H9 (cell line): ENCODE measurements around the gene TCF7L1. TPM values are rescaled to one million over a fixed set of nuclear protein-coding genes. Genes with fewer than 3 reads are reported as not detected.

Experiments used
- DNase-seq: peaks from one replicate; pipeline ENCODE4 v3.0.0-alpha.2; 2017
- H2AFZ ChIP-seq: one replicate; pipeline ENCODE4 v1.6.1; 2013; ENCODE audit warnings: mild to moderate bottlenecking, low read length, control low read depth, moderate library complexity
- H2AK5ac ChIP-seq: 2 replicates; pipeline ENCODE4 v1.6.1; 2013; ENCODE audit warnings: low read length, control low read depth, mixed read lengths; ENCODE audit not compliant: insufficient read length
- H2BK120ac ChIP-seq: one replicate; pipeline ENCODE4 v1.6.1; 2013; ENCODE audit warnings: low read depth, mild to moderate bottlenecking, low read length, control low read depth, inconsistent platforms; ENCODE audit not compliant: poor library complexity, severe bottlenecking
- H2BK12ac ChIP-seq: 2 replicates; pipeline ENCODE4 v1.6.1; 2013; ENCODE audit warnings: low read length, control low read depth, mixed read lengths, low read depth; ENCODE audit not compliant: insufficient read length
- H2BK15ac ChIP-seq: 2 replicates; pipeline ENCODE4 v1.6.1; 2013; ENCODE audit warnings: low read depth, low read length, control low read depth
- H2BK20ac ChIP-seq: one replicate; pipeline ENCODE4 v1.6.1; 2013; ENCODE audit warnings: low read depth, mild to moderate bottlenecking, low read length, control low read depth, inconsistent platforms; ENCODE audit not compliant: poor library complexity, severe bottlenecking
- H2BK5ac ChIP-seq: 2 replicates; pipeline ENCODE4 v1.6.1; 2013; ENCODE audit warnings: low read length, control low read depth, mixed read lengths; ENCODE audit not compliant: insufficient read length
- H3K14ac ChIP-seq: 2 replicates; pipeline ENCODE4 v1.6.1; 2013; ENCODE audit warnings: low read length, control low read depth; ENCODE audit not compliant: insufficient read depth
- H3K18ac ChIP-seq: 2 replicates; pipeline ENCODE4 v1.6.1; 2013; ENCODE audit warnings: low read depth, mild to moderate bottlenecking, mixed read lengths, low read length, control low read depth; ENCODE audit not compliant: insufficient read length
- H3K23ac ChIP-seq: 2 replicates; pipeline ENCODE4 v1.6.1; 2013; ENCODE audit warnings: low read length, control low read depth, mixed read lengths, low read depth; ENCODE audit not compliant: insufficient read length
- H3K23me2 ChIP-seq: 2 replicates; pipeline ENCODE4 v1.6.1; 2013; ENCODE audit warnings: low read depth, mild to moderate bottlenecking, mixed read lengths, low read length, control low read depth; ENCODE audit not compliant: insufficient read length, poor library complexity, severe bottlenecking
- H3K27ac ChIP-seq: 2 replicates; pipeline ENCODE4 v1.5.1; 2013; ENCODE audit warnings: low read length, control low read depth, mixed read lengths, low read depth; ENCODE audit not compliant: insufficient read length
- H3K27me3 ChIP-seq: 2 replicates; pipeline ENCODE4 v1.6.1; 2013; ENCODE audit warnings: low read length, control low read depth, inconsistent platforms; ENCODE audit not compliant: insufficient read depth
- H3K4ac ChIP-seq: 2 replicates; pipeline ENCODE4 v1.6.1; 2013; ENCODE audit warnings: low read depth, mild to moderate bottlenecking, control low read depth, inconsistent platforms, low read length, moderate library complexity
- H3K4me1 ChIP-seq: 2 replicates; pipeline ENCODE4 v1.6.1; 2013; ENCODE audit warnings: low read length, control low read depth, inconsistent platforms; ENCODE audit not compliant: insufficient read depth
- H3K4me2 ChIP-seq: 2 replicates; pipeline ENCODE4 v1.6.1; 2013; ENCODE audit warnings: low read length, control low read depth, mixed read lengths; ENCODE audit not compliant: insufficient read length, insufficient read depth
- H3K56ac ChIP-seq: 2 replicates; pipeline ENCODE4 v1.6.1; 2013; ENCODE audit warnings: low read depth, mild to moderate bottlenecking, mixed read lengths, low read length, control low read depth; ENCODE audit not compliant: insufficient read length
- H3K79me1 ChIP-seq: 2 replicates; pipeline ENCODE4 v1.6.1; 2013; ENCODE audit warnings: low read depth, mild to moderate bottlenecking, moderate library complexity, low read length, control low read depth, inconsistent platforms; ENCODE audit not compliant: insufficient read depth, poor library complexity, severe bottlenecking
- H3K79me2 ChIP-seq: 2 replicates; pipeline ENCODE4 v1.6.1; 2013; ENCODE audit warnings: low read length, control low read depth, inconsistent platforms; ENCODE audit not compliant: insufficient read depth
- H3K9ac ChIP-seq: 2 replicates; pipeline ENCODE4 v1.6.1; 2013; ENCODE audit warnings: low read length, control low read depth, mixed read lengths; ENCODE audit not compliant: insufficient read length; ENCODE audit errors: extremely low read depth
- H3K9me3 ChIP-seq: one replicate; pipeline ENCODE4 v1.6.1; 2013; ENCODE audit warnings: low read depth, low read length, inconsistent platforms; ENCODE audit not compliant: control insufficient read depth
- H3T11ph ChIP-seq: one replicate; pipeline ENCODE4 v1.6.1; 2013; ENCODE audit warnings: mild to moderate bottlenecking, low read length, control low read depth, inconsistent platforms
- H4K20me1 ChIP-seq: one replicate; pipeline ENCODE4 v1.6.1; 2013; ENCODE audit not compliant: control insufficient read depth, insufficient read length, insufficient read depth
- H4K5ac ChIP-seq: 2 replicates; pipeline ENCODE4 v1.6.1; 2013; ENCODE audit warnings: low read depth, mild to moderate bottlenecking, mixed read lengths, low read length, control low read depth; ENCODE audit not compliant: insufficient read length
- H4K8ac ChIP-seq: replicated peaks from 2 replicates; pipeline ENCODE4 v1.6.1; 2013; ENCODE audit warnings: low read length, control low read depth, mixed read lengths, low read depth; ENCODE audit not compliant: insufficient read length
- H4K91ac ChIP-seq: 2 replicates; pipeline ENCODE4 v1.6.1; 2013; ENCODE audit warnings: low read depth, mild to moderate bottlenecking, moderate library complexity, mixed read lengths, low read length, control low read depth; ENCODE audit not compliant: insufficient read length
- H3K27ac Mint-ChIP-seq, 3 experiments: 2 replicates in 2 of 3; 3 replicates in 1 of 3; pipeline ENCODE4 v1.8.0; 2020 to 2021; ENCODE audit warnings: mixed read lengths in 3 of 3, mild to moderate bottlenecking in 1 of 3, moderate library complexity in 1 of 3
- H3K27me3 Mint-ChIP-seq: 2 replicates; pipeline ENCODE4 v1.8.0; 2021; ENCODE audit warnings: low read depth, mild to moderate bottlenecking, moderate library complexity, mixed read lengths
- H3K36me3 Mint-ChIP-seq, 3 experiments: 2 replicates in 2 of 3; 3 replicates in 1 of 3; pipeline ENCODE4 v1.8.0; 2020 to 2021; ENCODE audit warnings: low read depth in 3 of 3, mixed read lengths in 3 of 3; ENCODE audit not compliant: insufficient read depth in 1 of 3
- H3K4me1 Mint-ChIP-seq, 2 experiments: 2 replicates each; pipeline ENCODE4 v1.8.0; 2020; ENCODE audit warnings: mixed read lengths in 2 of 2
- H3K4me3 Mint-ChIP-seq, 2 experiments: 2 replicates in 1 of 2; 3 replicates in 1 of 2; pipeline ENCODE4 v1.8.0; 2020 to 2021; ENCODE audit warnings: mild to moderate bottlenecking in 2 of 2, mixed read lengths in 2 of 2, moderate library complexity in 1 of 2
- H3K9me3 Mint-ChIP-seq, 2 experiments: 2 replicates in 1 of 2; 3 replicates in 1 of 2; pipeline ENCODE4 v1.8.0; 2020; ENCODE audit warnings: mild to moderate bottlenecking in 2 of 2, mixed read lengths in 2 of 2, moderate library complexity in 1 of 2
- CTCF ChIP-seq: fragments of 200-600 bp; sonication (generic); conservative IDR thresholded peaks from 3 replicates; pipeline ENCODE4 v1.8.0; 2021; ENCODE audit warnings: antibody characterized with exemption, mild to moderate bottlenecking
- WGBS: extraction: QIAGEN DNeasy Blood & Tissue Kit; methylation state at CpG from one replicate; pipeline ENCODE4 v1.1.7; 2013; ENCODE audit warnings: missing lambda C conversion rate, low lambda C conversion rate, mixed read lengths; ENCODE audit not compliant: insufficient read length; ENCODE audit errors: extremely low coverage; 5-methylcytosine and 5-hydroxymethylcytosine counted together
- total RNA-seq: library from RNA; stranded (reverse); gene quantifications from 2 replicates; pipeline ENCODE4 v1.2.1, GENCODE V29; 2021

The TCF7L1 gene
- total RNA-seq, 1 experiment from 2014 or later = 112 TPM

GRCh38 chr2:85134896-85135659 lies 1.9 kb downstream of the TCF7L1 start:
- H3K9me3 Mint-ChIP-seq = no peaks in the 10 kb centered on the region; a peak in 1 of 5 replicates
- Histone ChIP-seq H2BK15ac (no peak overlapping the region), H3K4me2 (peak overlapping the region; percentile 72), H2AK5ac (no peak overlapping the region), H3K9me3 (no peaks in the 10 kb centered on the region), H3K9ac (peak overlapping the region; percentile 94), H2BK20ac (no peak overlapping the region), H2AFZ (no peak overlapping the region), H3K56ac (no peak overlapping the region), H3K23me2 (peaks cover 4% of the 10 kb centered on the region), H4K5ac (no peak overlapping the region), H3K4ac (no peak overlapping the region), H3K27ac (peak overlapping the region; percentile 74), H2BK12ac (no peak overlapping the region), H2BK5ac (no peak overlapping the region), H3K27me3 (no peaks in the 10 kb centered on the region), H3K18ac (peak overlapping the region; percentile 53), H4K91ac (peak overlapping the region; percentile 37), H3K79me2 (peaks cover 36% of the 10 kb centered on the region; the same call in 1 of the 2 replicates), H4K20me1 (no peaks in the 10 kb centered on the region), H4K8ac (no peak overlapping the region), H3T11ph (no peak overlapping the region), H3K4me1 (peaks cover 20% of the 10 kb centered on the region; the same call in 1 of the 2 replicates), H3K14ac (peak overlapping the region; percentile 74; the same call in 1 of the 2 replicates), H3K23ac (no peak overlapping the region), H2BK120ac (no peak overlapping the region), H3K79me1 (no peaks in the 10 kb centered on the region)
- peaks cover 48 to 60% of the 10 kb centered on the region in 2 experiments for H3K4me1 Mint-ChIP-seq
- peak; percentile 91 for DNase-seq
- peaks cover 29 to 46% (median 43%) of the 10 kb centered on the region in 3 experiments for H3K36me3 Mint-ChIP-seq
- peak overlapping the region; percentile 85 to 88 for H3K4me3 Mint-ChIP-seq
- TF ChIP-seq CTCF = no peak
- peaks cover 2% of the 10 kb centered on the region; the same call in 1 of the 2 replicates for H3K27me3 Mint-ChIP-seq
- no CpG with 5 or more reads among the region's 46 CpGs for WGBS
- H3K27ac Mint-ChIP-seq = peak overlapping the region; percentile 97 to 99 (median 98)
